Suprapubic skin (tissue), 4 donors: ENCODE data around the gene TMEM131. TPM values are rescaled to one million over a fixed set of nuclear protein-coding genes. Genes with fewer than 3 reads are reported as not detected.

Experiments
- DNase-seq, 2 donors: peaks; one replicate each; pipeline ENCODE4 v3.0.0-alpha.2; 2019; ENCODE audit warnings: low spot score in 2 of 2
- H3K27ac ChIP-seq: fragments of 200-600 bp; sonication (generic); one replicate; pipeline ENCODE4 v1.5.1; 2019
- H3K27me3 ChIP-seq: fragments of 200-600 bp; sonication (generic); one replicate; pipeline ENCODE4 v1.5.1; 2019
- H3K36me3 ChIP-seq: fragments of 200-600 bp; sonication (generic); one replicate; pipeline ENCODE4 v1.5.1; 2019
- H3K4me1 ChIP-seq: fragments of 200-600 bp; sonication (generic); one replicate; pipeline ENCODE4 v1.5.1; 2019
- H3K4me3 ChIP-seq: fragments of 200-600 bp; sonication (generic); one replicate; pipeline ENCODE4 v1.5.1; 2019; ENCODE audit warnings: mild to moderate bottlenecking
- H3K9me3 ChIP-seq: fragments of 200-600 bp; sonication (generic); one replicate; pipeline ENCODE4 v1.5.1; 2019
- EP300 ChIP-seq: sonication (generic); formaldehyde crosslinking; IDR thresholded peaks from one replicate; pipeline ENCODE4 v1.6.1; 2017; ENCODE audit warnings: antibody characterized with exemption
- POLR2A ChIP-seq, 2 donors: fragments of 450-650 bp; IDR thresholded peaks; one replicate each; pipeline ENCODE4 v1.6.1; 2017; ENCODE audit warnings: antibody characterized with exemption in 2 of 2, mild to moderate bottlenecking in 2 of 2, moderate library complexity in 2 of 2
- POLR2AphosphoS5 ChIP-seq, 3 donors: sonication (generic); formaldehyde crosslinking; IDR thresholded peaks; one replicate each; pipeline ENCODE4 v1.6.1; 2017; ENCODE audit warnings: antibody characterized with exemption in 3 of 3
- WGBS: methylation state at CpG from one replicate; pipeline ENCODE4 v1.1.5; 2018; 5-methylcytosine and 5-hydroxymethylcytosine counted together
- total RNA-seq, 4 donors: library from RNA; depleted of rRNA; stranded (reverse); fragments of >200 nt; gene quantifications; one replicate each; pipeline ENCODE4 v1.1.0, GENCODE V29; 2016
- TF ChIP-seq, protein P1 (sequence below), 2 donors: fragments of 200-600 bp in 1 of 2; fragments of 450-650 bp in 1 of 2; sonication (generic) in 1 of 2; IDR thresholded peaks; one replicate each; pipeline ENCODE4 v1.5.1; 2016 to 2019; ENCODE audit warnings: antibody characterized with exemption in 2 of 2, mild to moderate bottlenecking in 1 of 2, moderate library complexity in 1 of 2

Gene TMEM131
- total RNA-seq, 4 donors from 2014 or later, result 39.7 to 117 (median 42.5) TPM

DNA sequence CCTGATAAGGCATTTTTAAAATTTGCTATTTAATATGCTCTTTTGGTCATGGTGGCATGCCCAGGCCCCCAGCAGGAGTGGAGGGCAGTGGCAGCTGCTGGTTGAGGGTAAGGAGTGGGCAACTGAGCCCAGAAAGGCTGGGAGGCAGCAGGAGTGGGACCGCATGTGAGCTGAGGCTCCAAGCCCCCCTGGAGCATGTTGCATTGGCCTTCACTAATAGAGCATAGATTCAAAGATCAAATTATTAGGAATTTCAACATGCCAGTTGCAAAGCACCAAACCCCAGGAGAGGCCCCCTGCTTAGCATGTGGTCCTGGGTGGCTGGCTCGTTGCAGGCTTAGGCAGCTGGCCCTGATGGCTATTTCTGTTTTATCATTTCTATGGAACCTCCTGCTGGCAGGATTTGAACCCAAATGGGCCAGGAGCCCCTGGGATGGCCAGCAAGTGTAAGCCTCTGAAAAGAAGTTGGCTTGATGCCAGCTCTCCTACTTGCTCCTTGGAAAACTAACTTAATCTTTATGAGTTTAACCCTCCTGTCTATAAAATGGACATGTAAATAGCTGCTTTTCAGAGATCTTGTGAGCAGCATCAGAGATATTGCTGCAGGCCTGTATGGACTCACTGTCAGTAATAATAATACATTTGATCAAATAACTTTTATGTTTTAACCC lies 42.1 kb upstream of the TMEM131 start:
- H3K27ac ChIP-seq, result no peak overlapping the region

DNA sequence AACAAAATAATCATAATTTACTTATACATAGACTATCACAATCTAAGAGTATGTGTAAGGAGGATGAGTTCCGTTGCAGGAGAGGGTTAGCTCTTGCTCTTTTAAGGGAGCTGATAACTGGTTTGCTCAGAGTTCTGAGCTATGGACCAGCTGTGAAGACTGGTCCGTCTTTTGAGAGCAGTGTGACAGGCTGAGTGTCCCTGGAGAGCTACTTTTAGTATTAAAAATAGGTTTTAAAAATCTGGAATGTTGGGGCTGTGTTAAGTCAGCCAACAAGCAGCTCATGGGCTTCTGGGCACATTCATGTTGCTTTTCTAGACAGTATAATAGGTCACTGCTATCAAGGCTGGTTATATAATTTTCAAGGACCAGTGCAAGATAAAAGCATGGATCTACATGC lies 41.5 kb upstream of the TMEM131 start:
- Histone ChIP-seq H3K36me3 (no peaks in the 10 kb centered on the region), H3K9me3 (no peaks in the 10 kb centered on the region), H3K4me1 (no peaks in the 10 kb centered on the region), H3K27ac (no peak overlapping the region), H3K27me3 (no peaks in the 10 kb centered on the region), H3K4me3 (no peak overlapping the region)
- WGBS, result 74% methylated on average over 2 of the region's 2 CpGs
- no peak for TF ChIP-seq EP300
- no peak for TF ChIP-seq POLR2AphosphoS5 (IDR thresholded peaks at IDR 0.05)
- no peak for TF ChIP-seq POLR2A (IDR thresholded peaks at IDR 0.05)
- TF ChIP-seq, protein P1, sequence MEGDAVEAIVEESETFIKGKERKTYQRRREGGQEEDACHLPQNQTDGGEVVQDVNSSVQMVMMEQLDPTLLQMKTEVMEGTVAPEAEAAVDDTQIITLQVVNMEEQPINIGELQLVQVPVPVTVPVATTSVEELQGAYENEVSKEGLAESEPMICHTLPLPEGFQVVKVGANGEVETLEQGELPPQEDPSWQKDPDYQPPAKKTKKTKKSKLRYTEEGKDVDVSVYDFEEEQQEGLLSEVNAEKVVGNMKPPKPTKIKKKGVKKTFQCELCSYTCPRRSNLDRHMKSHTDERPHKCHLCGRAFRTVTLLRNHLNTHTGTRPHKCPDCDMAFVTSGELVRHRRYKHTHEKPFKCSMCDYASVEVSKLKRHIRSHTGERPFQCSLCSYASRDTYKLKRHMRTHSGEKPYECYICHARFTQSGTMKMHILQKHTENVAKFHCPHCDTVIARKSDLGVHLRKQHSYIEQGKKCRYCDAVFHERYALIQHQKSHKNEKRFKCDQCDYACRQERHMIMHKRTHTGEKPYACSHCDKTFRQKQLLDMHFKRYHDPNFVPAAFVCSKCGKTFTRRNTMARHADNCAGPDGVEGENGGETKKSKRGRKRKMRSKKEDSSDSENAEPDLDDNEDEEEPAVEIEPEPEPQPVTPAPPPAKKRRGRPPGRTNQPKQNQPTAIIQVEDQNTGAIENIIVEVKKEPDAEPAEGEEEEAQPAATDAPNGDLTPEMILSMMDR (IDR thresholded peaks at IDR 0.05), result no peak
- DNase-seq, result no peak

More for the DNA sequence above, 42.1 kb upstream of the TMEM131 start:
- Histone ChIP-seq H3K9me3 (no peaks in the 10 kb centered on the region), H3K4me3 (no peak overlapping the region), H3K4me1 (no peaks in the 10 kb centered on the region), H3K27me3 (no peaks in the 10 kb centered on the region), H3K36me3 (no peaks in the 10 kb centered on the region)
- no peak for TF ChIP-seq POLR2A (IDR thresholded peaks at IDR 0.05)
- TF ChIP-seq POLR2AphosphoS5 (IDR thresholded peaks at IDR 0.05), result no peak
- TF ChIP-seq, protein P1 (IDR thresholded peaks at IDR 0.05), result no peak
- TF ChIP-seq EP300, result no peak
- WGBS, result 53% methylated on average over 2 of the region's 2 CpGs
- DNase-seq, result no peak

DNA sequence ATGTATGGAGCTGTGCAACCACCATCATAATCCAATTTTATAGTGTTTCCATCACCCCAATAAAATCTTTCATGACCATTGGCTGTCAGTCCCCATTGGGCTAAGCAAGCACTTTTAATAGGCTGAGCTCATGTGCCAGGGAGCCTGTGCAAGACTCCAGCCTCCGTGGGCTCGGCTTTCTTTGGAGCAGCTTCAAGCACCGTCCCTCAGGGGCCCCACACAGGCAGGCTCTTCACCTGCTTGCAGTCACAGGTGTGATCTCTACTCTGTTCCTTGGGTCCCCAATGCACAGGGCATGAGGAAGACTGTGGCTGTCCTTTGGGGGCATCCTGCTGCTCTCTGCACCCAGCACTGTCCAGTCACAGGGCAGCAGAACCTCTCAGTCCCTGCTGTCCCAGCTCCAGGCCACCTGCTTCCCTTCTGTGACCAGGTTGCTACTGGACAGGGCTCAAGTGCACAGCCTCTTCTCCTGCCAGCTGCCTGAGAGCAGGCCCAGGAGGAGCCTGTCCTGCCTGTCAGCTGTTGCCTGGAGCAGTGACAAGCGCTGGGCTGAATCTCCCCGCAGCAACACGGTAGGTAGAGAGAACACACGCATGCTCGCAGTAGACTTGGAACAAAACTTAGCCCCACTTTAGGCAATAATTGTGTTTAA lies 40.7 kb upstream of the TMEM131 start:
- WGBS, result 79% methylated on average over 6 of the region's 8 CpGs
- no peaks in the 10 kb centered on the region for H3K9me3 ChIP-seq
- no peaks in the 10 kb centered on the region for H3K36me3 ChIP-seq
- no peak overlapping the region for H3K4me3 ChIP-seq
- no peaks in the 10 kb centered on the region for H3K4me1 ChIP-seq
- no peak for DNase-seq
- TF ChIP-seq POLR2A (IDR thresholded peaks at IDR 0.05) (no peak), EP300 (no peak), POLR2AphosphoS5 (IDR thresholded peaks at IDR 0.05) (no peak)
- TF ChIP-seq, protein P1 (IDR thresholded peaks at IDR 0.05), result no peak
- no peaks in the 10 kb centered on the region for H3K27me3 ChIP-seq
- no peak overlapping the region for H3K27ac ChIP-seq

DNA sequence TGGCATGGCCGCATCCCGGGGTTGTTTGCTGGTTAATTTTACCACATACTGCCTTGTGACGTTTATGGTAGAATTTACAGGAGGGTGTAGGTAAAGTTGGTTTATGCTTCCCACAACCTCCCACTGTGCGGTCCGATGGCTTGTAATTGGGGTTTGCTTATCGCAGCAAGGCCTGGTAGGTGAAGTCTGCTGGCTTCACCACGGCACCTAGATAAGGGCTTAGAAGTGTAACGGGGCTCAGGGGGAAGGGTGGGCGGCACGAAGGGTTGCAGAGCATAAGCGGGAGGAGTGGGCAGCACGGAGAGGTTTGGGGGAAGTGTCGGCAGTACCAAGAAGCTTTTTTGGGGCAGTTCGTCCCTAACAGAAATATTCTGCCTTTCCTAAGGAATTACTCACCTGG lies 39.0 kb upstream of the TMEM131 start:
- no peak overlapping the region for H3K4me3 ChIP-seq

DNA sequence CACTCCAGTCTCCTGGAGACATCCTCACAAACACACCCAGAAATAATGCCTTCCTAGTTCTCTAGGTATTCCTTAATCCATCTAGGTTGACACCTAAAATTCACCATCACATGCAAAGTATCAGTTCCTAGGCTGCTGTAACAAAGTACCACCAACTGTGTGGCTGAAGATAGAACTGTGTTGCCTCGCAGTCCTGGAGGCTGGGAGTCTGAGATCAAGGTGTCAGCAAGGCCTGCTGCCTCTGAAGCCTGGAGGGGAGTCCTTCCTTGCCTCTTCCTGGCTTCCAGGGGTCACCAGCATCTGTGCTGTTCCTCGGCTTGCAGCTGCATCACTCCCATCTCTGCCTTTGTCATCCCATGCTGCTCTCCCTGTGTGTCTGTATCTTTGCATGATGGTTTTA lies 36.3 kb upstream of the TMEM131 start:
- TF ChIP-seq POLR2A (IDR thresholded peaks at IDR 0.05) (no peak), POLR2AphosphoS5 (IDR thresholded peaks at IDR 0.05) (no peak), EP300 (no peak)
- TF ChIP-seq, protein P1 (IDR thresholded peaks at IDR 0.05), result no peak
- no peak for DNase-seq
- H3K9me3 ChIP-seq, result no peaks in the 10 kb centered on the region
- WGBS, result 81% methylated on average over 2 of the region's 2 CpGs
- no peaks in the 10 kb centered on the region for H3K36me3 ChIP-seq
- no peaks in the 10 kb centered on the region for H3K27me3 ChIP-seq
- H3K27ac ChIP-seq, result no peak overlapping the region
- H3K4me1 ChIP-seq, result no peaks in the 10 kb centered on the region
- no peak overlapping the region for H3K4me3 ChIP-seq

More for the DNA sequence above, 39.0 kb upstream of the TMEM131 start:
- TF ChIP-seq POLR2A (IDR thresholded peaks at IDR 0.05) (no peak), POLR2AphosphoS5 (IDR thresholded peaks at IDR 0.05) (no peak), EP300 (no peak)
- TF ChIP-seq, protein P1 (IDR thresholded peaks at IDR 0.05), result no peak
- Histone ChIP-seq H3K4me1 (no peaks in the 10 kb centered on the region), H3K27ac (no peak overlapping the region), H3K27me3 (no peaks in the 10 kb centered on the region), H3K36me3 (no peaks in the 10 kb centered on the region), H3K9me3 (no peaks in the 10 kb centered on the region)
- WGBS, result 76% methylated on average over 14 of the region's 14 CpGs
- no peak for DNase-seq
